Large intestine (tissue), 3 donors: ENCODE results near the gene RAPGEF2. TPM values are rescaled to one million over a fixed set of nuclear protein-coding genes. Genes with fewer than 3 reads are reported as not detected.
"Not testable (repeated sequence)": the region's sequence is repeated elsewhere in the genome, so short reads cannot be mapped to it uniquely, and the experiment has no call there.

ENCODE experiments used
- DNase-seq, 2 donors: peaks; one replicate each; pipeline versions ENCODE4 v3.0.0 to v3.0.0-alpha.2; 2013
- H3K27ac ChIP-seq: one replicate; pipeline ENCODE4 v1.5.1; 2013; ENCODE audit warnings: low read length
- H3K27me3 ChIP-seq: 2 replicates; pipeline ENCODE4 v1.6.1; 2013; ENCODE audit warnings: low read length; ENCODE audit not compliant: control insufficient read depth, insufficient read depth
- H3K36me3 ChIP-seq: 2 replicates; pipeline ENCODE4 v1.6.1; 2013; ENCODE audit warnings: low read length; ENCODE audit not compliant: control insufficient read depth, insufficient read depth
- H3K4me1 ChIP-seq: one replicate; pipeline ENCODE4 v1.6.1; 2013; ENCODE audit warnings: low read length; ENCODE audit not compliant: control insufficient read depth, insufficient read depth
- H3K4me3 ChIP-seq: one replicate; pipeline ENCODE4 v1.5.1; 2013; ENCODE audit warnings: low read length
- H3K9me3 ChIP-seq: one replicate; pipeline ENCODE4 v1.6.1; 2013; ENCODE audit warnings: mild to moderate bottlenecking, low read depth, low read length, moderate library complexity; ENCODE audit not compliant: control insufficient read depth
- WGBS: methylation state at CpG from one replicate; pipeline ENCODE4 v1.1.5; 2013; ENCODE audit warnings: low lambda C conversion rate; ENCODE audit not compliant: insufficient coverage; 5-methylcytosine and 5-hydroxymethylcytosine counted together
- polyA plus RNA-seq: library from polyadenylated mRNA; unstranded; fragments of 120-200 nt; gene quantifications from one replicate; pipeline ENCODE4 v1.2.1, GENCODE V29; 2013

RAPGEF2 gene
- polyA plus RNA-seq, 1 donor: 43.4 TPM

DNA sequence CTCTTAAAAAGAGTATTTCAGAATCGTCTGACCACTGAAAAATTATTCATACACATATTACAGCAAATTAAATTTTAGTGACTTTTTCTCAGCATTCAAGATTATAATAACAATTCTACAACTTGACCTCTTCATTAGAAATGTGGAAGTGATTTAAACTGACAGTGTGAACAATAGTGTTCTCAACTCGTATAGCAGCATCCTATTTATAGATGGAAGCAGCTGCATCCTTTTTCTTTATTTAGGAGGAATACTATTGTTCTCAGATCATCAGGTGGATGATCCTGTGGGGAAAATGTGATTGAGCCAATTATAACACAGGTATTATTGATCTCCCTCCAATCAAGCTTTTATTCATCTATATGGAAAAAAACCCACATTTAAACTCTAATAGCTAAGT, 56.7 kb downstream of the RAPGEF2 start:
- no CpG with 5 or more reads among the region's 2 CpGs for WGBS
- no peak overlapping the region for H3K4me3 ChIP-seq
- no peaks in the 10 kb centered on the region for H3K27me3 ChIP-seq
- H3K36me3 ChIP-seq: no peaks in the 10 kb centered on the region
- DNase-seq: no peak
- no peaks in the 10 kb centered on the region for H3K9me3 ChIP-seq
- no peak overlapping the region for H3K27ac ChIP-seq
- H3K4me1 ChIP-seq: no peaks in the 10 kb centered on the region

DNA sequence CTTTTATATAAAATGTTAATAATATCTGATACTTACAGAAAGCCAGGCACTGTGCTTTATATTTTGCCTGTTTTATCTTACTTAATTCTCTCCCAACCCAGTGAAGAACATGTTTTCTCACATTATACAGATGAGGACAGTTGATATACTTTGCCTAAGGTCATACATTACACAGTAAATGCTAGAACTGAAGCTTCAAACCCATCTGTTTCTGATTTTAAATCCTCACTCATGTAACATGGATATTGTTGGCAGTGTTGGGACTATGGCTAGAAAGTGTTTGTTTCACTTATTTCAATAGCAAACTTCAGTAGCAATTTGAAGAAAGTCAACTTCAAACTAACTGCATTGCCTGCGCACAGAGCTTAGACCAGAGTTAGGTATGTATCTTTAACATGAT, 57.4 kb downstream of the RAPGEF2 start:
- Histone ChIP-seq H3K36me3 (no peaks in the 10 kb centered on the region), H3K27ac (no peak overlapping the region), H3K4me1 (no peaks in the 10 kb centered on the region), H3K4me3 (no peak overlapping the region), H3K27me3 (no peaks in the 10 kb centered on the region), H3K9me3 (no peaks in the 10 kb centered on the region)
- no CpG with 5 or more reads among the region's 1 CpG for WGBS
- no peak for DNase-seq

DNA sequence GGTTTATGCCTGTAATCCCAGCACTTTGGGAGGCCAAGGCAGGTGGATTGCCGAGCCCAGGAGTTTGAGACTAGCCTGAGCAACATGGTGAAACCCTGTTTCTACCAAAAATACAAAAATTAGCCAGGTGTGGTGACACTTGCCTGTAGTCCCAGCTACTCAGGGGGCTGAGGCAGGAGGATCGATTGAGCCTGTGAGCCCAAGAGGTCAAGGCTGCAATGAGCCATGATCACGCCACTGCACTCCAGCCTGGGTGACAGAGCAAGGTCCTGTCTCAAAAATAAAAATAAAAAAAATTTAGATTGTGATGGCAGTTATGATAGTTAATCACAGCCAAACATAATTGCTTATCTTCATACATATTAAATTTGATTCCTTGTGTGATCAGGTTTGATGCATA, 58.6 kb downstream of the RAPGEF2 start:
- H3K36me3 ChIP-seq, H3K4me1 ChIP-seq, H3K27ac ChIP-seq, H3K27me3 ChIP-seq, H3K4me3 ChIP-seq, DNase-seq, H3K9me3 ChIP-seq: not testable (repeated sequence)
- WGBS: no CpG with 5 or more reads among the region's 3 CpGs

DNA sequence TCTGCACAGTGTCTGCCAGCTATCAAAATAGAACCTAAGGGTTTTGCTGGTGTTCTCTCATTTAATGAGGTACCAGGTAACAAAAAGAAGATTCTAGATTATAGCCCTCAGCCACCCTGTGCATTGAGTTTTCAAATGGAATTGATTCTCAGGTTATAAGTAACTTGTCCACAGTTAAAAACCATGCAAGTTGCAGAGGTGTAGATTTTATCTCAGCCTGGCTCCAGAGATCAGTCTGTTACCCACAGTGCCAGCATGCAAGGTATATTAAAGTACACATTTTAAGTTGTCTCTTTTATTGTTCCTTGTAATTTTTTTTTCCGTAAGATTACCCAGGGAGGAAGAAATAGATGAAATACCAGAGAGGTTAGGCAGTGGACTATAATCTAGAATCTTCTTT, 59.7 kb downstream of the RAPGEF2 start:
- no peak overlapping the region for H3K4me3 ChIP-seq
- WGBS: 67% methylated on average over 1 of the region's 1 CpG
- H3K4me1 ChIP-seq: no peaks in the 10 kb centered on the region
- no peaks in the 10 kb centered on the region for H3K36me3 ChIP-seq
- H3K27me3 ChIP-seq: no peaks in the 10 kb centered on the region
- no peaks in the 10 kb centered on the region for H3K9me3 ChIP-seq
- DNase-seq: no peak
- no peak overlapping the region for H3K27ac ChIP-seq

DNA sequence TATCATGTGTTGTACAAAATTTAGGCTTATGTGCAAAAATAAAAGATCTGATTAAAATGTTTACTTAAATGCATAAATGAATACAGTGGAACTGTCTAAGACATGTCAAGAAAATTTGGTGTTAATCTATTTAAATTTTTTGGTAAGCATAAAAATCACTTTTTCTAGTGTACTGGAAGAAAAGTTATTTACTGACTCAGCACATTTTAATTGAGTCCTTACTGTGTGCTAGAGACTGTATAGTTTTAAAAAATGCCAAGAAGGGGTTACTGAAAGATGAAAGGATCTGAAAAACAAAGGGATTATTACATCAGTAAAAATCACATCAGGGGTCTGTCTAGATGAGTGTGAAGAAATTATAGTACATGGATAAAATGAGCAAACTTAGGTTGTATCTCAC, 60.6 kb downstream of the RAPGEF2 start:
- DNase-seq: no peak
- Histone ChIP-seq H3K9me3 (no peaks in the 10 kb centered on the region), H3K36me3 (no peaks in the 10 kb centered on the region), H3K4me3 (no peak overlapping the region), H3K27ac (no peak overlapping the region), H3K4me1 (no peaks in the 10 kb centered on the region), H3K27me3 (no peaks in the 10 kb centered on the region)

DNA sequence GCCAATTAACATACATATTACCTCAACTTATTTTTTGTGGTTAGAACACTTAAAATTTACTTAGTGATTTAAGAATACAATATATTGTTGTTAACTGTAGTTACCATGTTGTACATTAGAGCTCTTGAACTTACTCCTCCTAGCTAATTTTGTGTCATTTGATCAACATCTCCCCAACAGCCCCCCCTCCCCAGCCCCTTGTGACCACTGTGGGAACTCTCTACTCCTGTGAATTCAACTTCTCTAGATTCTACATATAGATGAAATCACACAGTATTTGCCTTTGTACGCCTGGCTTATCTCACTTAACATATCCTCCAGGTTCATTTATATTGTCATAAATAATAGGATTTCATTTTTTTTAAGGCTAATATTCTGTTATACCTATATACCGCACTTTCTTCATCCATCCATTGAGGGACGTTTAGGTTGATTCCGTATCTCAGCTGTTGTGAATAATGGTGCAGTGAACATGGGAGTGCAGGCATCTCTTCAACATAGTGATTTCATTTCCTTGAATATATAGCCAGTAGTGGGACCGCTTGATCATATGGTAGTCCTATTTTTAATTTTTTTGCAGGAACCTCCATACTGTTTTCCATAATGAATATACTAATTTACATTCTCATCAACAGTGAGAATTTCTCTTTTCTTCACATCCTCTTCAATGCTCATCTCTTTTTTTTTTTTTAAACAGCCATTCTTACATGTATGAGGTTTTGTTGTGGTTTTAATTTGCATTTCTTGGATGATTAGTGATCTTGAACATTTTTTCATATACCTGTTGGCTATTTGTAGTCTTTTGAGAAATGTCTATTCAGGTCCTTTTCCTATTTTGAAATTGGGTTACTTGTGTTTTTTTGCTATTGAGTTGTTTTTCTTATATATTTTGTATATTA, 66.8 kb downstream of the RAPGEF2 start:
- WGBS: 94% methylated on average over 5 of the region's 5 CpGs
- no peaks in the 10 kb centered on the region for H3K36me3 ChIP-seq
- no peak overlapping the region for H3K4me3 ChIP-seq
- H3K4me1 ChIP-seq: no peaks in the 10 kb centered on the region
- DNase-seq: no peak
- no peak overlapping the region for H3K27ac ChIP-seq
- no peaks in the 10 kb centered on the region for H3K9me3 ChIP-seq
- no peaks in the 10 kb centered on the region for H3K27me3 ChIP-seq

DNA sequence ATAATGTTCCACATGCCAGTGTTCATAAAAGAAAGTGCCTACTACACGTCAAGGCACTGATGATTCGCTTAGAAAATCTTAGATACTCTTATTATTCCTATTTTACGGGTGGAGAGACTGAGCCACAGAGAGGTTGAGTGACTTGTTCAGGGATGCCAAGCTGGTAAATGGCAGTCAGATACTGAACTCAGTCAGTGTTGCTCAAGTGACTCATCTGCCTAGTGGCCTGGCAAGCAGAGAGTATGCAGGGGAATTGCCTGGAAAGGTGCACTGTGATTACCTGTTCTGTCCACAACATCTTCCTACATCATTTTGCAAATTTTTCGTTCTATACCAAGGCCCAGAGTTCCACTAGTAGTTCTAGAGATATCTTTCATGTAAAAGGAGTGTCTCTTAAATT, 68.4 kb downstream of the RAPGEF2 start:
- H3K4me3 ChIP-seq: no peak overlapping the region
- H3K36me3 ChIP-seq: no peaks in the 10 kb centered on the region

DNA sequence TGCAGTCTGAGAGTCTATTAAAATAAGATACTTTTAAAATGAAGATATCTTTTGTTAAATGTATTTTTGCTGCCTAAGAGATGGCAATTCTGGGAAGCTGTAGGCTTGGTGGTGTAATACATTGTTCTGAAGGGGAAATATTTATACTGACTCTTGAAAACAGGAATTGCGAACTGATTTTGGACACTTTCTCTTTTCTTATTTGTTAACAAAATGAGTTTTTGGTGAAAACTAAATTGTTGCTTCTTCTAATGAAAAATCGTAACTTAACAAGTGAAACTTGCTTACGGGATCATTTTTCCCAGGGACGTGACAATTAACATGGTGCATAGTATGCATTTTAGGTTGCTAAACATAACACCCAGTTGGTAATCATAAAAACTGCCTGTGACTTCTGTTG, 71.0 kb downstream of the RAPGEF2 start:
- H3K4me3 ChIP-seq: no peak overlapping the region
- H3K27me3 ChIP-seq: no peaks in the 10 kb centered on the region
- DNase-seq: no peak
- no peaks in the 10 kb centered on the region for H3K9me3 ChIP-seq
- H3K4me1 ChIP-seq: no peaks in the 10 kb centered on the region
- H3K27ac ChIP-seq: no peak overlapping the region
- no peaks in the 10 kb centered on the region for H3K36me3 ChIP-seq
- 94% methylated on average over 3 of the region's 4 CpGs for WGBS

More for the DNA sequence above, 68.4 kb downstream of the RAPGEF2 start:
- H3K4me1 ChIP-seq: no peaks in the 10 kb centered on the region
- 93% methylated on average over 3 of the region's 4 CpGs for WGBS
- no peak for DNase-seq
- H3K9me3 ChIP-seq: no peaks in the 10 kb centered on the region
- H3K27me3 ChIP-seq: no peaks in the 10 kb centered on the region
- H3K27ac ChIP-seq: no peak overlapping the region

DNA sequence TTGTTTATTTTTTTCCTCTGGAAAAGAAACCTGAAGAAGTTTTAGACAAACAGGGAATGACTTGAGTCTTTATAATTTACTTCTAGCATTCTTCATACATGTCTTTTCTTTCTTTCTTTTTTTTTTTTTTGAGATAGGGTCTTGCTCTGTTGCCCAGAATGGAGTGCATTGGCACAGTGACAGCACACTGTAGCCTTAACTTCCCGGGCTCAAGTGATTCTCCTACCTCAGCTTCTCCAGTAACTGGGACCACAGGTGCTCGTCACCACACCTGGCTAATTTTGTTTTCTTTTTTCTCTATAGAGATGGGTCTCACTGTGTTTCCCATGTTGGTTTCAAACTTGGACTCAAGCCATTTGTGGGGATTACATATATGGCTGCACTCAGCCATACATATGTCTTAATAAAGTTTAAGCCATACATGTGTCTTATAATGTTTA, 71.8 kb downstream of the RAPGEF2 start:
- no peaks in the 10 kb centered on the region for H3K4me1 ChIP-seq
- DNase-seq: no peak
- H3K4me3 ChIP-seq: no peak overlapping the region
- H3K36me3 ChIP-seq: no peaks in the 10 kb centered on the region
- H3K27ac ChIP-seq: no peak overlapping the region
- H3K9me3 ChIP-seq: no peaks in the 10 kb centered on the region
- WGBS: no CpG with 5 or more reads among the region's 2 CpGs
- H3K27me3 ChIP-seq: no peaks in the 10 kb centered on the region

DNA sequence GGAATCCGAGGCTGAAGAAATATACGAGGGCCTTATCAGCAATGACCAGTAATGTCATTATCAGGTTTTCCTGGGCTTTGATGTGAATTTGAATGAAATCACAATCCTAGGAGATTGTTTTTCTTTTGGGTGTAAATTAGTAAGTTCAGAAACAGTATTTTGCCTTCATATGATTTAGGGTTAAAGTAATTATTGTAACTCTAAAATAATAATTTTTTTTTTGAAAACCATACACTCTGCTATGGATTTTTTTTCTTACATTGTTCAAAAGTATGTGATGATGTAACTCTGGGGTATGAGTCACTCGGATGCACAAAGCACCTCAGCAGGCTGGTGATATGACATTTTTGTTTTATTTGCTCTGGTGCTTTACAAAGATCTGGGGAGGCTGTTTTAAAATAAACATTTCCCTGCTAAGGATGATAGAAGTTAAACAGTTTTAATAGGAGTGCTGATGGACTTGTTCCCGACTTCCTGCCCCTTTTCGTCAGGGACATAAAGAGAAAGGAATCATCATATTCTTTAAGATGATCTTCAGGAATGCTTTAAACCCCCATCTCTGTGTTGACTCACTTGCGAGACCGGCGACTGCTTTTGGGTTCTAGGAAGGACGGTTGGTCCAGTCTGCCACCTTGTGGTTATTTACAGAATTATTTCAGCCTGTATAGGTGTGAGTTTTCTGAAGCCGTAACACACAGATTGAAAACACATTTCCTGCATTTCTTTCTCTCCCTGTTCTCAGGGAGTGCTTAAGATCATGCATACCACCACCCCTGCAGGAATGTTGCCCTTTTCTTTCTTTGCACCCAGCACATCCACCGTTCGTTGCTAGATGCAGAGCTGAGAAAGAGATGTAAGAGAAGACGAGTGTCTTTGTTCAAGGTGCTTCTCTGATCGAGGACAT, 72.5 kb downstream of the RAPGEF2 start:
- no peaks in the 10 kb centered on the region for H3K4me1 ChIP-seq
- peak; percentile 52 to 66 for DNase-seq
- H3K27me3 ChIP-seq: no peaks in the 10 kb centered on the region
- H3K4me3 ChIP-seq: no peak overlapping the region
- H3K9me3 ChIP-seq: no peaks in the 10 kb centered on the region
- H3K27ac ChIP-seq: no peak overlapping the region
- WGBS: 57% methylated on average over 3 of the region's 14 CpGs
- H3K36me3 ChIP-seq: no peaks in the 10 kb centered on the region
